ENCODE data around the gene TFRC. TPM values are rescaled to one million over a fixed set of nuclear protein-coding genes. Genes with fewer than 3 reads are reported as not detected.

The TFRC gene
- total RNA-seq, 1 experiment from 2014 or later: 70.5 TPM

Other genes starting within 250 kb of the TFRC start
- 30.3 and 30.5 TPM in 2 replicates for gene TNK2, start 173.5 kb downstream of the TFRC start, total RNA-seq (2014; rRNA removed; shearing (Covaris generic))
- 1.8 TPM in 1 of 2 replicates, not detected in the other for gene ZDHHC19, start 129.3 kb upstream of the TFRC start, total RNA-seq (2014; rRNA removed; shearing (Covaris generic))
- gene SLC51A, start 134.4 kb upstream of the TFRC start, total RNA-seq (2014; rRNA removed; shearing (Covaris generic)): 0.24 and 0.30 TPM in 2 replicates
- 23.9 and 38.0 TPM in 2 replicates for gene PCYT1A, start 205.6 kb upstream of the TFRC start, total RNA-seq (2014; rRNA removed; shearing (Covaris generic))
- gene DYNLT2B, start 236.2 kb upstream of the TFRC start, total RNA-seq (2014; rRNA removed; shearing (Covaris generic)): 5.8 and 11.3 TPM in 2 replicates